EH (cell line): ENCODE measurements around the gene CEACAM19.
"Not testable (repeated sequence)": the region's sequence is repeated elsewhere in the genome, so short reads cannot be mapped to it uniquely, and the experiment has no call there.

Source experiments
- DNase-seq: peaks from one replicate; pipeline ENCODE4 v3.0.0-alpha.2; 2015; ENCODE audit warnings: low read depth

CEACAM19 gene

GRCh38 chr19:44671400-44671799, at the start of gene CEACAM19:
Gene CEACAM19, plus strand, starts transcription at chr19:44671482. Its CDS starts 450 bp downstream, at chr19:44671932.
- DNase-seq = no peak

GRCh38 chr19:44623080-44623479, 48.2 kb upstream of the CEACAM19 start:
- peak; percentile 87 for DNase-seq

GRCh38 chr19:44623626-44624025, 47.7 kb upstream of the CEACAM19 start:
- DNase-seq = no peak

- DNase-seq = no peak
Observed at GRCh38 chr19:44624840-44625354, 46.4 kb upstream of the CEACAM19 start.

- DNase-seq = not testable (repeated sequence)
Observed at GRCh38 chr19:44625637-44626036, 45.6 kb upstream of the CEACAM19 start.

GRCh38 chr19:44626048-44626624, 45.1 kb upstream of the CEACAM19 start:
- peak; percentile 99 for DNase-seq

GRCh38 chr19:44627631-44628030, 43.7 kb upstream of the CEACAM19 start:
- peak; percentile 23 for DNase-seq

- no peak for DNase-seq
Observed at GRCh38 chr19:44628793-44629192, 42.5 kb upstream of the CEACAM19 start.

GRCh38 chr19:44631611-44632010, 39.7 kb upstream of the CEACAM19 start:
- DNase-seq = not testable (repeated sequence)

- DNase-seq = not testable (repeated sequence)
Observed at GRCh38 chr19:44634058-44634457, 37.2 kb upstream of the CEACAM19 start.

GRCh38 chr19:44634785-44635184, 36.5 kb upstream of the CEACAM19 start:
- DNase-seq = no peak

GRCh38 chr19:44635581-44636438, 35.5 kb upstream of the CEACAM19 start:
- DNase-seq = peak; percentile 79

- no peak for DNase-seq
Observed at GRCh38 chr19:44636439-44637389, 34.6 kb upstream of the CEACAM19 start.

GRCh38 chr19:44637390-44637764, 33.9 kb upstream of the CEACAM19 start:
- DNase-seq = no peak

- DNase-seq = peak; percentile 78
Observed at GRCh38 chr19:44640518-44640917, 30.8 kb upstream of the CEACAM19 start.

GRCh38 chr19:44641501-44642265, 29.6 kb upstream of the CEACAM19 start:
- DNase-seq = no peak

- DNase-seq = no peak
Observed at GRCh38 chr19:44642377-44642776, 28.9 kb upstream of the CEACAM19 start.

GRCh38 chr19:44643605-44644401, 27.5 kb upstream of the CEACAM19 start, which contains the start of gene PVR:
Gene PVR, plus strand, starts transcription at chr19:44643910. Its CDS starts 187 bp downstream, at chr19:44644097.
- DNase-seq = peak; percentile 84

- DNase-seq = peak; percentile 47
Observed at GRCh38 chr19:44644402-44645016, 26.8 kb upstream of the CEACAM19 start.
